Mesothelial cell of epicardium (in vitro differentiated cells): ENCODE results near the gene TYK2. TPM values are rescaled to one million over a fixed set of nuclear protein-coding genes. Genes with fewer than 3 reads are reported as not detected.
A peak's percentile ranks its signal among the peaks of the same experiment; 100 is the strongest.

ENCODE experiments used
- DNase-seq, 2 experiments: peaks; one replicate each; pipeline ENCODE4 v3.0.0; 2021; ENCODE audit warnings: low spot score in 2 of 2; ENCODE audit not compliant: unreplicated experiment in 2 of 2
- H3K27ac Mint-ChIP-seq: 2 replicates; pipeline ENCODE4 v1.8.0; 2021; ENCODE audit warnings: mixed read lengths
- H3K27me3 Mint-ChIP-seq: 2 replicates; pipeline ENCODE4 v1.8.0; 2021; ENCODE audit warnings: low read depth, mixed read lengths
- H3K36me3 Mint-ChIP-seq: 2 replicates; pipeline ENCODE4 v1.8.0; 2021; ENCODE audit warnings: mixed read lengths
- H3K4me1 Mint-ChIP-seq: 2 replicates; pipeline ENCODE4 v1.8.0; 2021; ENCODE audit warnings: mixed read lengths
- H3K4me3 Mint-ChIP-seq: 2 replicates; pipeline ENCODE4 v1.8.0; 2021; ENCODE audit warnings: mild to moderate bottlenecking, moderate library complexity, mixed read lengths
- H3K9me3 Mint-ChIP-seq: 2 replicates; pipeline ENCODE4 v1.8.0; 2021; ENCODE audit warnings: mixed read lengths
- total RNA-seq: library from RNA; stranded (reverse); gene quantifications from 3 replicates; pipeline ENCODE4 v1.2.1, GENCODE V29; 2021
- TF ChIP-seq, protein P1 (sequence below): fragments of 200-600 bp; sonication (generic); IDR thresholded peaks from one replicate; pipeline ENCODE4 v1.5.0; 2021; ENCODE audit warnings: antibody characterized with exemption; ENCODE audit not compliant: unreplicated experiment

The TYK2 gene
- total RNA-seq, 1 donor from 2014 or later = 142 TPM

DNA sequence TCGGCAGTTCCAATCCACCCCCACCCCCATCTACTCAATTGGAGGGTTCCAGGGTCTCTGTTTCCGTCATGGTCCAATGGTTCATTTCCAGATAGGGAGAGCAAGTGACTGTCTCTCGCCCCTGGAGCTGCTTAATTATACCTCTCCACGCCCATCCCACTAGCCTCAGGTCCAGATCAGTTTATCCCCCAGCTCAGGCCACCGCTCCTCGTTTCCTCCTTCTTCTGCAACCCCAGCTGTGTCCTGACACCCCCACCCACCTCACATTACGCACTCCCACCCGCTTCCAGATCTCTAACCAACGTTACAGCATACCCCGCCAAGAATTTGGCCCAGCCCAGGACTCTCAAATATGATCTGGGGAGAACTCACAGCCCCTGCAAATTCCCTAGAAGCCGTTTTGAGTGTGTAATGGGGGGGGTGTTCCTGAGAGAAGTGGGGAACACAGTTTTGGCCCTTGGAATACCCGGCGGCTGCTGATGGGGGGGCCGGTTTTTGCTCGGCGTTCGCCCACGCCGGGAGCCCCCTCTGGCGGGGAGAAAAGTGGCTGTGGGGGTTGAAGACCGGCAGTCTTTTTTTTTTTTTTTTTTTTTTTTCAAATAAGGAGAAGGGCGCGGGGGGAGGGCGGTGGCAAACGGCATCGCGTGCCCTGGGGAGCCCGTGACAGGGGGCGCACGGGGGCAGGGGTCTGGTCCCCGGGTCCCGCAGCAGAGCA, 38.3 kb upstream of the TYK2 start:
- H3K27ac Mint-ChIP-seq = no peak overlapping the region

DNA sequence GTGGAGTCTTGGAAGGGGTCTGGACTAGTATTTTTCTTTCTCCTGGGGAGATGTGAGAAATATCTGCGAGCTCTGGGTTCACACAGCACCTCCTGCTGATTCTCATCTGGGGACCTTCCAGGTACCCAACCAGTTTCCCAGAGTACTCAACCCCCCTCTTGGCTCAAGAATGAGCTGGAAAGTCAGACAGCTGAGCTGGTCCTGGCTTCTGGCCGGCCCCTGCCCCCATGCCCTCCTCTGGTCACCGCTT, 37.8 kb upstream of the TYK2 start:
- no peak overlapping the region for H3K27ac Mint-ChIP-seq
- H3K9me3 Mint-ChIP-seq = no peaks in the 10 kb centered on the region
- H3K4me1 Mint-ChIP-seq = peaks cover 30% of the 10 kb centered on the region
- H3K27me3 Mint-ChIP-seq = peaks cover 85% of the 10 kb centered on the region
- H3K4me3 Mint-ChIP-seq = peak overlapping the region; percentile 20
- TF ChIP-seq, protein P1, sequence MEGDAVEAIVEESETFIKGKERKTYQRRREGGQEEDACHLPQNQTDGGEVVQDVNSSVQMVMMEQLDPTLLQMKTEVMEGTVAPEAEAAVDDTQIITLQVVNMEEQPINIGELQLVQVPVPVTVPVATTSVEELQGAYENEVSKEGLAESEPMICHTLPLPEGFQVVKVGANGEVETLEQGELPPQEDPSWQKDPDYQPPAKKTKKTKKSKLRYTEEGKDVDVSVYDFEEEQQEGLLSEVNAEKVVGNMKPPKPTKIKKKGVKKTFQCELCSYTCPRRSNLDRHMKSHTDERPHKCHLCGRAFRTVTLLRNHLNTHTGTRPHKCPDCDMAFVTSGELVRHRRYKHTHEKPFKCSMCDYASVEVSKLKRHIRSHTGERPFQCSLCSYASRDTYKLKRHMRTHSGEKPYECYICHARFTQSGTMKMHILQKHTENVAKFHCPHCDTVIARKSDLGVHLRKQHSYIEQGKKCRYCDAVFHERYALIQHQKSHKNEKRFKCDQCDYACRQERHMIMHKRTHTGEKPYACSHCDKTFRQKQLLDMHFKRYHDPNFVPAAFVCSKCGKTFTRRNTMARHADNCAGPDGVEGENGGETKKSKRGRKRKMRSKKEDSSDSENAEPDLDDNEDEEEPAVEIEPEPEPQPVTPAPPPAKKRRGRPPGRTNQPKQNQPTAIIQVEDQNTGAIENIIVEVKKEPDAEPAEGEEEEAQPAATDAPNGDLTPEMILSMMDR = no peak
- no peak for DNase-seq
- H3K36me3 Mint-ChIP-seq = no peaks in the 10 kb centered on the region

More for the DNA sequence above, 38.3 kb upstream of the TYK2 start:
- peaks cover 30% of the 10 kb centered on the region for H3K4me1 Mint-ChIP-seq
- H3K4me3 Mint-ChIP-seq = peak overlapping the region; percentile 20
- DNase-seq = no peak
- H3K9me3 Mint-ChIP-seq = no peaks in the 10 kb centered on the region
- no peaks in the 10 kb centered on the region for H3K36me3 Mint-ChIP-seq
- TF ChIP-seq, protein P1 = no peak
- peaks cover 86% of the 10 kb centered on the region for H3K27me3 Mint-ChIP-seq

DNA sequence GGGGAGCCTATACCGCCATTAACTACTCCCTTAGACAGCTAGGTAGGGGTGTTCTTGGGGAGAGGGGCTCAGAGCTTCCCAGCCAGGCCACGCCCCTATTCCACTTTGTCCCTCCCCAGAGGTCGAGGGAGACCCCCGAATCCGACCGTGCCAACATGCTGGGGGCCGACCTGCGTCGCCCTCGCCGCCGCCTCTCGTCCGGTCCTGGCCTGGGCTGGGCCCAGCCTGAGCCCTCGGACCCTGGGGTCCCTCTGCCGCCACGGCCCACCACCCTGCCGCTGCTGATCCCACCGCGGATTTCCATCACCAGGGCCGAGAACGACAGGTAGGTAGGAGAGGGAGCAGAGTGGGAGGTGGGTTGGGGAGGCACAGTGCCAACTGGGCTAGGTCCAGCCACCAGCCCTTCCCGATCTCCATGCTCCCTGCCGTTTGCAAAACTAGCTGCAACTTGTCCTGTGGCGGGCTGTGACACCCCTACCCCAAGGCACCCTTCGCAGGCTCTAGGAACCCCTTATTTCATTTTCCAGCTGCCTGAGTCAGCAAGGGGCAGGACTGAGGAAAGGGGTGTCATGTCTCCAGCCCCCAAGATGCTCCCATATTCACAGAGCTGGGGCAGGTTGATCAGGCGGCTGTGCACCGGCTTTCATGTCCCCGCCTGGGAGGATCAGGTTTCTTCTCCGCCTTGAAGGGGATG, 37.3 kb upstream of the TYK2 start:
- peaks cover 82% of the 10 kb centered on the region for H3K27me3 Mint-ChIP-seq
- H3K27ac Mint-ChIP-seq = no peak overlapping the region
- peaks cover 30% of the 10 kb centered on the region for H3K4me1 Mint-ChIP-seq
- TF ChIP-seq, protein P1 = no peak
- H3K36me3 Mint-ChIP-seq = no peaks in the 10 kb centered on the region
- DNase-seq = no peak
- H3K9me3 Mint-ChIP-seq = no peaks in the 10 kb centered on the region
- peak overlapping the region; percentile 20 for H3K4me3 Mint-ChIP-seq

DNA sequence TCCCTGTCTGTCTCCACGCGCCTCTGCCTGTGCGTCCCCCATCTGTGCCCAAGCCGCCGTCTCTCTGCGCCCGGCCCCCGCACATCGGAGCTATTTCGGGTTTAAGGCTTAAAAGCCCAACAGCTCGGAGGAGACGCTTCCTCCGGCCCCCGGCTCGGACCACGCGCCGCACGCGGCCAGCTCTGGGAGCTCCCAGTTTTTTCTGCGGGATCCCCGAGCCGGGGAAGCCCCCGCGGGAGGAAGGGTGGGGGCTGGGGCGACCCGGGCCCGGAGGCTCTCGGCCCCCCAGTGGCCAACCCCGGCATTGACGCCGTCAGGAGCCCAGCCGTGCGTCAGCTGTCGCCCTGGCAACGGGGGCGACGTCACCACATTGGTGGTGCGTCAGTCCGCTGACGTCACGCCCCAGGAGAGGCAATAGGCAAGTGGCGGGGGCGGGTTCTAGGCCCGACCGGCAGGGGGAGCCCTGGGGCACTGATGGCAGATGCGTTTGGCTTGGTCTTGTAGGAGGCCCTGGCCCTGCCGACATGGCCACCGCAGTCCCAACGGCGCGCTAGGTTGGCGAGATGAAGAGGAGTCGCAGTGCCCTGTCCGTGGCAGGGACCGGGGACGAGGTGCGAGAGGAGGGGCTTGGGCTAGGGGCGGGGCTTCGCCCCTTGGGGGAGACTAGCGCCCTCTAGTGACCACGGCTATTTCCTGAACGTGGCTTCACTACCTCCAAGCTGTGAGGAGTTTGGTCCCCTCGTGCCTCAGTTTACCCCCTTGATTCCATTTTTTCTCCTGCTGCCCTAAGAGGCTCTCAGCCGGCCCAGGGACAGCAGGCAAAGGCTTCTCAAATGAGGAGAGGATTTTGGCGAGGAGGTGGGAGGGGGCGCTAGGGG, 36.2 kb upstream of the TYK2 start:
- H3K4me1 Mint-ChIP-seq = peaks cover 30% of the 10 kb centered on the region
- peaks cover 81% of the 10 kb centered on the region for H3K27me3 Mint-ChIP-seq
- DNase-seq = peak; percentile 74 to 90
- H3K36me3 Mint-ChIP-seq = no peaks in the 10 kb centered on the region
- H3K4me3 Mint-ChIP-seq = peak overlapping the region; percentile 66
- no peaks in the 10 kb centered on the region for H3K9me3 Mint-ChIP-seq
- H3K27ac Mint-ChIP-seq = peak overlapping the region; percentile 91
- TF ChIP-seq, protein P1 = peak; percentile 100

DNA sequence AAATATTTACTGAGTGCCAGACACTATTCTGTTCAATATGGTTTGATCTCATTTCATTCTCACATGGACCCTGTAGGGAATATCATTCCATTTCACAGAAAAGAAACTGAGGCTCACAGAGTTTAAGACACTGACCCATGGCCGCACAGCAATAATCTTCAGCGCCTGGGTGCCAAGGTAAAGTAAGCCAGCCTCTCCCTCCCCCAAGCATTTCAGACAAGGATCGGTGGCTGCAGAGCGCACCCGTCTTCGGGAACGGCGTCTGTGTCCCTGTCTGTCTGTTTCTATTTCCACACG, 35.7 kb upstream of the TYK2 start:
- Mint-ChIP-seq H3K36me3 (no peaks in the 10 kb centered on the region), H3K27ac (no peak overlapping the region), H3K9me3 (no peaks in the 10 kb centered on the region), H3K4me3 (peak overlapping the region; percentile 66), H3K27me3 (peaks cover 81% of the 10 kb centered on the region), H3K4me1 (peaks cover 25% of the 10 kb centered on the region)
- no peak for DNase-seq
- TF ChIP-seq, protein P1 = no peak
